Neural cell (in vitro differentiated cells): ENCODE data around the gene TP53I3. TPM values are rescaled to one million over a fixed set of nuclear protein-coding genes. Genes with fewer than 3 reads are reported as not detected.

Source experiments
- H2AFZ ChIP-seq: fragments of 200-600, 300-800 bp; sonication (generic), shearing (Covaris generic); 2 replicates; pipeline ENCODE4 v1.6.0; 2014; ENCODE audit warnings: low read depth, mild to moderate bottlenecking, antibody characterized with exemption, low read length, moderate library complexity
- H3F3A ChIP-seq: fragments of 200-600 bp; shearing (Covaris generic); 2 replicates; pipeline ENCODE4 v1.6.1; 2016; ENCODE audit warnings: mild to moderate bottlenecking, moderate library complexity, mixed read lengths, antibody characterized with exemption, low read length; ENCODE audit not compliant: insufficient read depth, poor library complexity, severe bottlenecking
- H3K27ac ChIP-seq: fragments of 200-600, 300-800 bp; sonication (generic), shearing (Covaris generic); 2 replicates; pipeline ENCODE4 v1.5.1; 2014; ENCODE audit warnings: mild to moderate bottlenecking, low read length, moderate library complexity
- H3K27me3 ChIP-seq: fragments of 300-800, 200-600 bp; sonication (generic), shearing (Covaris generic); 2 replicates; pipeline ENCODE4 v1.6.0; 2014; ENCODE audit warnings: mild to moderate bottlenecking, low read depth, low read length, moderate library complexity; ENCODE audit not compliant: insufficient read depth
- H3K36me3 ChIP-seq: fragments of 300-800, 200-600 bp; sonication (generic), shearing (Covaris generic); 2 replicates; pipeline ENCODE4 v1.5.1; 2014; ENCODE audit warnings: mild to moderate bottlenecking, antibody characterized with exemption, low read length, moderate library complexity; ENCODE audit not compliant: insufficient read depth
- H3K4me2 ChIP-seq: fragments of 300-800, 200-600 bp; sonication (generic), shearing (Covaris generic); 2 replicates; pipeline ENCODE4 v1.6.0; 2014; ENCODE audit warnings: mild to moderate bottlenecking, low read length
- H3K4me3 ChIP-seq: fragments of 300-800, 200-600 bp; sonication (generic), shearing (Covaris generic); 2 replicates; pipeline ENCODE4 v1.5.1; 2014; ENCODE audit warnings: mild to moderate bottlenecking, low read length, moderate library complexity
- H3K79me2 ChIP-seq: fragments of 200-600 bp; shearing (Covaris generic); replicated peaks from 2 replicates; pipeline ENCODE4 v1.6.0; 2014; ENCODE audit warnings: mild to moderate bottlenecking, low read length, moderate library complexity; ENCODE audit not compliant: insufficient read depth
- H3K9ac ChIP-seq: fragments of 300-800, 200-600 bp; sonication (generic), shearing (Covaris generic); 2 replicates; pipeline ENCODE4 v1.6.1; 2016; ENCODE audit warnings: mild to moderate bottlenecking, low read length, mixed read lengths
- H3K9me2 ChIP-seq: fragments of 200-600 bp; shearing (Covaris generic); 2 replicates; pipeline ENCODE4 v1.6.1; 2016; ENCODE audit warnings: mild to moderate bottlenecking, low read length, mixed read lengths; ENCODE audit not compliant: insufficient read depth
- H3K9me3 ChIP-seq: fragments of 200-600, 300-800 bp; sonication (generic), shearing (Covaris generic); 2 replicates; pipeline ENCODE4 v1.6.1; 2016; ENCODE audit warnings: mild to moderate bottlenecking, mixed run types, low read length, moderate library complexity, mixed read lengths
- H4K20me1 ChIP-seq: fragments of 200-600 bp; shearing (Covaris generic); 2 replicates; pipeline ENCODE4 v1.6.1; 2016; ENCODE audit warnings: mild to moderate bottlenecking, mixed run types; ENCODE audit not compliant: insufficient read depth
- EP300 ChIP-seq: fragments of 450-650 bp; conservative IDR thresholded peaks from 2 replicates; pipeline ENCODE4 v1.6.1; 2014; ENCODE audit warnings: antibody characterized with exemption, mild to moderate bottlenecking, moderate library complexity; ENCODE audit not compliant: poor library complexity, severe bottlenecking
- EZH2 ChIP-seq: fragments of 200-600, 300-800 bp; shearing (Covaris generic), sonication (generic); IDR thresholded peaks from 2 replicates; pipeline ENCODE4 v1.6.1; 2014; ENCODE audit warnings: antibody characterized with exemption, low read length, borderline replicate concordance, mild to moderate bottlenecking; ENCODE audit not compliant: insufficient read depth, poor library complexity, severe bottlenecking
- MXI1 ChIP-seq: fragments of 450-650 bp; conservative IDR thresholded peaks from 2 replicates; pipeline ENCODE4 v1.6.1; 2014; ENCODE audit warnings: antibody characterized with exemption, mild to moderate bottlenecking; ENCODE audit not compliant: poor library complexity, severe bottlenecking
- POLR2AphosphoS5 ChIP-seq: IDR thresholded peaks from 2 replicates; pipeline ENCODE4 v1.6.1; 2012
- RAD21 ChIP-seq: fragments of 450-650 bp; conservative IDR thresholded peaks from 2 replicates; pipeline ENCODE4 v1.6.1; 2014; ENCODE audit warnings: antibody characterized with exemption, mild to moderate bottlenecking, moderate library complexity
- SMC3 ChIP-seq: fragments of 450-650 bp; conservative IDR thresholded peaks from 2 replicates; pipeline ENCODE4 v1.6.1; 2014; ENCODE audit warnings: antibody characterized with exemption, mild to moderate bottlenecking, moderate library complexity; ENCODE audit not compliant: poor library complexity
- TAF1 ChIP-seq: IDR thresholded peaks from 2 replicates; pipeline ENCODE4 v1.6.1; 2012; ENCODE audit warnings: low read depth
- polyA plus RNA-seq: library from polyadenylated mRNA; depleted of rRNA; stranded (reverse); fragments of >200 nt; gene quantifications from 2 replicates; pipeline ENCODE4 v1.2.3, GENCODE V29; 2014
- TF ChIP-seq, protein P1 (sequence below): IDR thresholded peaks from 2 replicates; pipeline ENCODE4 v1.6.1; 2012; ENCODE audit warnings: borderline replicate concordance
- TF ChIP-seq, protein P2 (sequence below): fragments of 450-650 bp; IDR thresholded peaks from 2 replicates; pipeline ENCODE4 v1.5.1; 2014; ENCODE audit warnings: antibody characterized with exemption, mild to moderate bottlenecking, moderate library complexity; ENCODE audit not compliant: poor library complexity, severe bottlenecking

The TP53I3 gene
- polyA plus RNA-seq, 1 donor from 2014 or later: 1.8 TPM

DNA sequence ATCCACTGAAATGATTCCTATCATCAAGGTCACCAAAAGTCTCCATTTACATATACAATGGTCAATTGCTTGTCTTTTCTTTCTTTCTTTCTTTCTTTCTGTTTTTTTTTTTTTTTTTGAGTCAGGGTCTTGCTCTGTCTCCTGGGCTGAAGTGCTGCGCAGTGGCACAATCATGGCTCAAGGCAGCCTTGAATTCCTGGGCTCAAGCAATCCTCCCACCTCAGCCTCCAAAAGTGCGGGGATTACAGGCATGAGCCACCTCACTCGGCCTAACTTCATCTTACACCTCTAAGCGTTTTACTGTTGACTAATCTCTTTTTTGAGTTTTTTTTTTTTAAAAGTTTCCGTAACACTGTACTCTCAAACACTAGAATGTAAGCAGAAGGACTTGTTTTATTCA, 9.4 kb downstream of the TP53I3 start:
- Histone ChIP-seq H3K36me3 (no peaks in the 10 kb centered on the region), H2AFZ (no peak overlapping the region), H4K20me1 (no peaks in the 10 kb centered on the region), H3K27me3 (no peaks in the 10 kb centered on the region), H3K27ac (no peak overlapping the region), H3K9ac (peak overlapping the region; percentile 79), H3K9me3 (no peaks in the 10 kb centered on the region), H3K79me2 (peaks cover 19% of the 10 kb centered on the region), H3K4me2 (peak overlapping the region; percentile 60), H3K4me3 (peak overlapping the region; percentile 83), H3K9me2 (no peaks in the 10 kb centered on the region), H3F3A (no peaks in the 10 kb centered on the region)
- TF ChIP-seq, protein P1, sequence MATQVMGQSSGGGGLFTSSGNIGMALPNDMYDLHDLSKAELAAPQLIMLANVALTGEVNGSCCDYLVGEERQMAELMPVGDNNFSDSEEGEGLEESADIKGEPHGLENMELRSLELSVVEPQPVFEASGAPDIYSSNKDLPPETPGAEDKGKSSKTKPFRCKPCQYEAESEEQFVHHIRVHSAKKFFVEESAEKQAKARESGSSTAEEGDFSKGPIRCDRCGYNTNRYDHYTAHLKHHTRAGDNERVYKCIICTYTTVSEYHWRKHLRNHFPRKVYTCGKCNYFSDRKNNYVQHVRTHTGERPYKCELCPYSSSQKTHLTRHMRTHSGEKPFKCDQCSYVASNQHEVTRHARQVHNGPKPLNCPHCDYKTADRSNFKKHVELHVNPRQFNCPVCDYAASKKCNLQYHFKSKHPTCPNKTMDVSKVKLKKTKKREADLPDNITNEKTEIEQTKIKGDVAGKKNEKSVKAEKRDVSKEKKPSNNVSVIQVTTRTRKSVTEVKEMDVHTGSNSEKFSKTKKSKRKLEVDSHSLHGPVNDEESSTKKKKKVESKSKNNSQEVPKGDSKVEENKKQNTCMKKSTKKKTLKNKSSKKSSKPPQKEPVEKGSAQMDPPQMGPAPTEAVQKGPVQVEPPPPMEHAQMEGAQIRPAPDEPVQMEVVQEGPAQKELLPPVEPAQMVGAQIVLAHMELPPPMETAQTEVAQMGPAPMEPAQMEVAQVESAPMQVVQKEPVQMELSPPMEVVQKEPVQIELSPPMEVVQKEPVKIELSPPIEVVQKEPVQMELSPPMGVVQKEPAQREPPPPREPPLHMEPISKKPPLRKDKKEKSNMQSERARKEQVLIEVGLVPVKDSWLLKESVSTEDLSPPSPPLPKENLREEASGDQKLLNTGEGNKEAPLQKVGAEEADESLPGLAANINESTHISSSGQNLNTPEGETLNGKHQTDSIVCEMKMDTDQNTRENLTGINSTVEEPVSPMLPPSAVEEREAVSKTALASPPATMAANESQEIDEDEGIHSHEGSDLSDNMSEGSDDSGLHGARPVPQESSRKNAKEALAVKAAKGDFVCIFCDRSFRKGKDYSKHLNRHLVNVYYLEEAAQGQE: no peak
- no peak for TF ChIP-seq MXI1
- TF ChIP-seq TAF1: no peak
- TF ChIP-seq POLR2AphosphoS5: no peak
- TF ChIP-seq EZH2: no peak
- no peak for TF ChIP-seq RAD21
- no peak for TF ChIP-seq SMC3
- no peak for TF ChIP-seq EP300
- TF ChIP-seq, protein P2, sequence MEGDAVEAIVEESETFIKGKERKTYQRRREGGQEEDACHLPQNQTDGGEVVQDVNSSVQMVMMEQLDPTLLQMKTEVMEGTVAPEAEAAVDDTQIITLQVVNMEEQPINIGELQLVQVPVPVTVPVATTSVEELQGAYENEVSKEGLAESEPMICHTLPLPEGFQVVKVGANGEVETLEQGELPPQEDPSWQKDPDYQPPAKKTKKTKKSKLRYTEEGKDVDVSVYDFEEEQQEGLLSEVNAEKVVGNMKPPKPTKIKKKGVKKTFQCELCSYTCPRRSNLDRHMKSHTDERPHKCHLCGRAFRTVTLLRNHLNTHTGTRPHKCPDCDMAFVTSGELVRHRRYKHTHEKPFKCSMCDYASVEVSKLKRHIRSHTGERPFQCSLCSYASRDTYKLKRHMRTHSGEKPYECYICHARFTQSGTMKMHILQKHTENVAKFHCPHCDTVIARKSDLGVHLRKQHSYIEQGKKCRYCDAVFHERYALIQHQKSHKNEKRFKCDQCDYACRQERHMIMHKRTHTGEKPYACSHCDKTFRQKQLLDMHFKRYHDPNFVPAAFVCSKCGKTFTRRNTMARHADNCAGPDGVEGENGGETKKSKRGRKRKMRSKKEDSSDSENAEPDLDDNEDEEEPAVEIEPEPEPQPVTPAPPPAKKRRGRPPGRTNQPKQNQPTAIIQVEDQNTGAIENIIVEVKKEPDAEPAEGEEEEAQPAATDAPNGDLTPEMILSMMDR: no peak

DNA sequence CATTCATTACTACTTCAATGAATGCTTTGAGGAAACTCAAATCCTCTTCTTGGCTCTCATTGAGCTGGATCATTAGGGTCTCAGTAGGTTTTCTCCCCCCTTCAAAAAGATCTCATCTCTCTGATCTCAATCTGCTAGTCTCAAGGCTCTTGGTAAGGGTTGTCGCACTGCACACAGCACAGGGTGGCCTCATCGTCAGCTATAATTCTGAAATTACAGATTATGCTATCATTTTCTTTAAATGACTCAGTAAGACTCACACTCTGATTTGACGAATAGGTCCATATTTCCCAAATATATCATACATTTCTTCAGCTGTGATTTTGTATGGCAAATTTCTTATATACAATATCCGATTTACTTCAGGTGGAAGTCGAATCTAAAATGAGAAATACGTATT, 10.8 kb downstream of the TP53I3 start:
- Histone ChIP-seq H3K27ac (no peak overlapping the region), H3K4me3 (no peak overlapping the region), H3K9ac (no peak overlapping the region), H2AFZ (no peak overlapping the region), H3K36me3 (no peaks in the 10 kb centered on the region), H3F3A (no peaks in the 10 kb centered on the region), H3K9me3 (no peaks in the 10 kb centered on the region), H3K9me2 (no peaks in the 10 kb centered on the region), H4K20me1 (no peaks in the 10 kb centered on the region), H3K79me2 (peaks cover 19% of the 10 kb centered on the region), H3K4me2 (no peak overlapping the region), H3K27me3 (no peaks in the 10 kb centered on the region)
- TF ChIP-seq, protein P2: no peak
- TF ChIP-seq EZH2 (no peak), TAF1 (no peak), POLR2AphosphoS5 (no peak), SMC3 (no peak), MXI1 (no peak), RAD21 (no peak), EP300 (no peak)
- TF ChIP-seq, protein P1: no peak
